HEK293T (cell line): ENCODE measurements around the gene PIK3R3.

Source experiments
- BHLHE40 ChIP-seq: fragments of 450-650 bp; IDR thresholded peaks from 2 replicates; pipeline ENCODE4 v1.6.1; 2016; ENCODE audit warnings: mild to moderate bottlenecking, moderate library complexity, borderline replicate concordance
- ELF4 ChIP-seq: fragments of 450-650 bp; IDR thresholded peaks from 2 replicates; pipeline ENCODE4 v1.6.1; 2017; ENCODE audit warnings: antibody characterized with exemption
- FOXA1 ChIP-seq: fragments of 450-650 bp; IDR thresholded peaks from 2 replicates; pipeline ENCODE4 v1.6.1; 2016; ENCODE audit warnings: mild to moderate bottlenecking
- FOXK2 ChIP-seq: fragments of 450-650 bp; IDR thresholded peaks from 2 replicates; pipeline ENCODE4 v1.6.1; 2016; ENCODE audit warnings: mild to moderate bottlenecking
- FOXM1 ChIP-seq: fragments of 450-650 bp; IDR thresholded peaks from 2 replicates; pipeline ENCODE4 v1.6.1; 2017; ENCODE audit warnings: mild to moderate bottlenecking, borderline replicate concordance
- LEF1 ChIP-seq: fragments of 450-650 bp; IDR thresholded peaks from 2 replicates; pipeline ENCODE4 v1.6.1; 2017; ENCODE audit warnings: mild to moderate bottlenecking, borderline replicate concordance
- PKNOX1 ChIP-seq: fragments of 450-650 bp; IDR thresholded peaks from 2 replicates; pipeline ENCODE4 v1.6.1; 2016
- SP1 ChIP-seq: fragments of 450-650 bp; IDR thresholded peaks from 2 replicates; pipeline ENCODE4 v1.6.1; 2017
- SUZ12 ChIP-seq: fragments of 450-650 bp; IDR thresholded peaks from 2 replicates; pipeline ENCODE4 v1.6.1; 2016; ENCODE audit warnings: mild to moderate bottlenecking
- TARDBP ChIP-seq: fragments of 450-650 bp; IDR thresholded peaks from 2 replicates; pipeline ENCODE4 v1.6.1; 2016

- no peak for TF ChIP-seq SUZ12
- no peak for TF ChIP-seq FOXA1
- no peak for TF ChIP-seq LEF1
- TF ChIP-seq ELF4, result no peak
- no peak for TF ChIP-seq TARDBP
- no peak for TF ChIP-seq BHLHE40
- TF ChIP-seq SP1, result no peak
- TF ChIP-seq FOXK2, result no peak
- TF ChIP-seq FOXM1, result no peak
- no peak for TF ChIP-seq PKNOX1
Measured at GRCh38 chr1:46080257-46080656, 52.2 kb downstream of the PIK3R3 start.
